HG03439 (cell line): ENCODE data around the gene BICC1.
"Not testable (repeated sequence)": the region's sequence is repeated elsewhere in the genome, so short reads cannot be mapped to it uniquely, and the experiment has no call there.

Source experiments
- ATAC-seq: cut with Tn5 transposase; IDR thresholded peaks from one replicate; pipeline ENCODE4 v1.9.1; 2021; ENCODE audit warnings: mild to moderate bottlenecking, moderate library complexity; ENCODE audit not compliant: unreplicated experiment

The BICC1 gene

GRCh38 chr10:58844680-58845079 lies 332.0 kb downstream of the BICC1 start:
- ATAC-seq, result no peak

- ATAC-seq, result no peak
These were observed 334.2 kb downstream of the BICC1 start for GRCh38 chr10:58846856-58847255.

GRCh38 chr10:58851606-58852005 lies 338.9 kb downstream of the BICC1 start:
- no peak for ATAC-seq

GRCh38 chr10:58853668-58854067 lies 341.0 kb downstream of the BICC1 start:
- no peak for ATAC-seq

- ATAC-seq, result no peak
These were observed 342.1 kb downstream of the BICC1 start for GRCh38 chr10:58854811-58855210.

GRCh38 chr10:58856508-58857240 lies 344.0 kb downstream of the BICC1 start:
- no peak for ATAC-seq

GRCh38 chr10:58857251-58857805 lies 344.7 kb downstream of the BICC1 start:
- ATAC-seq, result no peak

GRCh38 chr10:58858123-58858522 lies 345.5 kb downstream of the BICC1 start:
- not testable (repeated sequence) for ATAC-seq

- no peak for ATAC-seq
These were observed 346.9 kb downstream of the BICC1 start for GRCh38 chr10:58859526-58859925.

- no peak for ATAC-seq
These were observed 355.0 kb downstream of the BICC1 start for GRCh38 chr10:58867683-58868082.

- no peak for ATAC-seq
These were observed 356.2 kb downstream of the BICC1 start for GRCh38 chr10:58868736-58869435.

GRCh38 chr10:58870070-58870469 lies 357.4 kb downstream of the BICC1 start:
- no peak for ATAC-seq

- no peak for ATAC-seq
These were observed 360.5 kb downstream of the BICC1 start for GRCh38 chr10:58873161-58873560.
